Skeletal muscle satellite cell (primary cell): ENCODE results near the gene RPN2.
A peak's percentile ranks its signal among the peaks of the same experiment; 100 is the strongest.

Experiments used
- H3K27me3 ChIP-seq: 2 replicates; pipeline ENCODE4 v1.7.0; 2013; ENCODE audit warnings: low read length; ENCODE audit not compliant: control insufficient read depth, insufficient read depth
- H3K36me3 ChIP-seq: 2 replicates; pipeline ENCODE4 v1.7.0; 2013; ENCODE audit warnings: mild to moderate bottlenecking, control low read depth, low read length; ENCODE audit not compliant: insufficient read depth
- H3K4me1 ChIP-seq: 2 replicates; pipeline ENCODE4 v1.7.0; 2013; ENCODE audit warnings: low read length; ENCODE audit not compliant: control insufficient read depth, insufficient read depth
- H3K4me2 ChIP-seq: 2 replicates; pipeline ENCODE4 v1.7.0; 2013; ENCODE audit warnings: mild to moderate bottlenecking, low read length
- H3K4me3 ChIP-seq: 2 replicates; pipeline ENCODE4 v1.7.0; 2013; ENCODE audit warnings: low read length
- H3K9ac ChIP-seq: 2 replicates; pipeline ENCODE4 v1.7.0; 2013; ENCODE audit warnings: mild to moderate bottlenecking, low read depth, low read length, moderate library complexity
- H3K9me3 ChIP-seq: replicated peaks from 2 replicates; pipeline ENCODE4 v1.7.0; 2013; ENCODE audit warnings: mild to moderate bottlenecking, control low read depth, low read length

The RPN2 gene

GRCh38 chr20:37188787-37189186, 9.7 kb downstream of the RPN2 start:
- H3K4me3 ChIP-seq = no peak overlapping the region
- H3K4me1 ChIP-seq = peaks cover 4% of the 10 kb centered on the region
- H3K9me3 ChIP-seq = no peaks in the 10 kb centered on the region
- H3K27me3 ChIP-seq = no peaks in the 10 kb centered on the region
- H3K36me3 ChIP-seq = peaks cover 66% of the 10 kb centered on the region
- H3K4me2 ChIP-seq = no peak overlapping the region
- no peak overlapping the region for H3K9ac ChIP-seq

- peaks cover 62% of the 10 kb centered on the region for H3K36me3 ChIP-seq
- no peaks in the 10 kb centered on the region for H3K27me3 ChIP-seq
- no peak overlapping the region for H3K4me2 ChIP-seq
- H3K9ac ChIP-seq = no peak overlapping the region
- no peak overlapping the region for H3K4me3 ChIP-seq
- H3K4me1 ChIP-seq = peaks cover 4% of the 10 kb centered on the region
- H3K9me3 ChIP-seq = no peaks in the 10 kb centered on the region
These were observed 10.4 kb downstream of the RPN2 start for GRCh38 chr20:37189416-37190016.

GRCh38 chr20:37190354-37191112, 11.4 kb downstream of the RPN2 start:
- H3K36me3 ChIP-seq = peaks cover 53% of the 10 kb centered on the region
- H3K9ac ChIP-seq = no peak overlapping the region
- H3K27me3 ChIP-seq = no peaks in the 10 kb centered on the region
- H3K4me3 ChIP-seq = no peak overlapping the region
- peaks cover 4% of the 10 kb centered on the region for H3K4me1 ChIP-seq
- no peaks in the 10 kb centered on the region for H3K9me3 ChIP-seq
- H3K4me2 ChIP-seq = no peak overlapping the region

GRCh38 chr20:37192137-37192854, 13.2 kb downstream of the RPN2 start:
- peaks cover 44% of the 10 kb centered on the region for H3K36me3 ChIP-seq
- peaks cover 4% of the 10 kb centered on the region for H3K4me1 ChIP-seq
- no peak overlapping the region for H3K4me2 ChIP-seq
- no peaks in the 10 kb centered on the region for H3K9me3 ChIP-seq
- H3K9ac ChIP-seq = no peak overlapping the region
- no peak overlapping the region for H3K4me3 ChIP-seq
- H3K27me3 ChIP-seq = no peaks in the 10 kb centered on the region

GRCh38 chr20:37193226-37193625, 14.1 kb downstream of the RPN2 start:
- Histone ChIP-seq H3K4me1 (peaks cover 4% of the 10 kb centered on the region), H3K9ac (no peak overlapping the region), H3K27me3 (no peaks in the 10 kb centered on the region), H3K4me2 (no peak overlapping the region), H3K36me3 (peaks cover 45% of the 10 kb centered on the region), H3K9me3 (no peaks in the 10 kb centered on the region), H3K4me3 (no peak overlapping the region)

GRCh38 chr20:37193821-37194220, 14.7 kb downstream of the RPN2 start:
- no peak overlapping the region for H3K9ac ChIP-seq
- H3K36me3 ChIP-seq = peaks cover 42% of the 10 kb centered on the region

GRCh38 chr20:37194621-37195417, 15.7 kb downstream of the RPN2 start:
- Histone ChIP-seq H3K4me1 (peaks cover 4% of the 10 kb centered on the region), H3K9ac (no peak overlapping the region), H3K36me3 (peaks cover 46% of the 10 kb centered on the region), H3K27me3 (no peaks in the 10 kb centered on the region), H3K9me3 (no peaks in the 10 kb centered on the region), H3K4me2 (no peak overlapping the region), H3K4me3 (no peak overlapping the region)

More at GRCh38 chr20:37193821-37194220, 14.7 kb downstream of the RPN2 start:
- Histone ChIP-seq H3K4me3 (no peak overlapping the region), H3K4me2 (no peak overlapping the region), H3K4me1 (peaks cover 4% of the 10 kb centered on the region), H3K27me3 (no peaks in the 10 kb centered on the region), H3K9me3 (no peaks in the 10 kb centered on the region)

- Histone ChIP-seq H3K4me2 (no peak overlapping the region), H3K4me3 (no peak overlapping the region), H3K9me3 (no peaks in the 10 kb centered on the region), H3K27me3 (no peaks in the 10 kb centered on the region), H3K4me1 (peaks cover 10% of the 10 kb centered on the region), H3K36me3 (peaks cover 47% of the 10 kb centered on the region), H3K9ac (no peak overlapping the region)
These were observed 20.0 kb downstream of the RPN2 start for GRCh38 chr20:37198932-37199660.

- Histone ChIP-seq H3K27me3 (no peaks in the 10 kb centered on the region), H3K4me1 (peaks cover 10% of the 10 kb centered on the region), H3K4me2 (no peak overlapping the region), H3K9me3 (no peaks in the 10 kb centered on the region), H3K9ac (no peak overlapping the region), H3K36me3 (peaks cover 60% of the 10 kb centered on the region), H3K4me3 (no peak overlapping the region)
These were observed 21.2 kb downstream of the RPN2 start for GRCh38 chr20:37200376-37200775.

- H3K4me1 ChIP-seq = peaks cover 10% of the 10 kb centered on the region
- H3K36me3 ChIP-seq = peaks cover 68% of the 10 kb centered on the region
- no peaks in the 10 kb centered on the region for H3K9me3 ChIP-seq
- H3K9ac ChIP-seq = peak overlapping the region; percentile 76
- H3K4me3 ChIP-seq = no peak overlapping the region
- H3K4me2 ChIP-seq = peak overlapping the region; percentile 72
- no peaks in the 10 kb centered on the region for H3K27me3 ChIP-seq
These were observed 22.0 kb downstream of the RPN2 start for GRCh38 chr20:37200926-37201826.
